HG03469 (cell line): ENCODE measurements around the gene CDH18.

Experiments used
- ATAC-seq: cut with Tn5 transposase; IDR thresholded peaks from one replicate; pipeline ENCODE4 v1.9.1; 2021; ENCODE audit warnings: mild to moderate bottlenecking, moderate library complexity, moderate number of reproducible peaks; ENCODE audit not compliant: unreplicated experiment

The CDH18 gene

GRCh38 chr5:19751326-19751725, 236.7 kb downstream of the CDH18 start:
- ATAC-seq, result no peak

- no peak for ATAC-seq
Measured at GRCh38 chr5:19745247-19745646, 242.8 kb downstream of the CDH18 start.

- no peak for ATAC-seq
Measured at GRCh38 chr5:19739671-19740070, 248.3 kb downstream of the CDH18 start.

GRCh38 chr5:19734776-19735175, 253.2 kb downstream of the CDH18 start:
- ATAC-seq, result no peak

GRCh38 chr5:19733612-19734495, 254.1 kb downstream of the CDH18 start:
- no peak for ATAC-seq

GRCh38 chr5:19728571-19728970, 259.4 kb downstream of the CDH18 start:
- no peak for ATAC-seq

- ATAC-seq, result no peak
Measured at GRCh38 chr5:19719109-19719508, 268.9 kb downstream of the CDH18 start.

- no peak for ATAC-seq
Measured at GRCh38 chr5:19713740-19714139, 274.3 kb downstream of the CDH18 start.

GRCh38 chr5:19709403-19709802, 278.6 kb downstream of the CDH18 start:
- no peak for ATAC-seq

GRCh38 chr5:19706776-19707175, 281.2 kb downstream of the CDH18 start:
- no peak for ATAC-seq

- no peak for ATAC-seq
Measured at GRCh38 chr5:19701731-19702130, 286.3 kb downstream of the CDH18 start.

GRCh38 chr5:19694949-19695611, 292.9 kb downstream of the CDH18 start:
- ATAC-seq, result no peak

- no peak for ATAC-seq
Measured at GRCh38 chr5:19690978-19691377, 297.0 kb downstream of the CDH18 start.

- no peak for ATAC-seq
Measured at GRCh38 chr5:19685473-19685872, 302.5 kb downstream of the CDH18 start.

GRCh38 chr5:19676895-19677294, 311.1 kb downstream of the CDH18 start:
- ATAC-seq, result no peak

- no peak for ATAC-seq
Measured at GRCh38 chr5:19660679-19661078, 327.3 kb downstream of the CDH18 start.

GRCh38 chr5:19655627-19656026, 332.4 kb downstream of the CDH18 start:
- ATAC-seq, result no peak

GRCh38 chr5:19638461-19638860, 349.5 kb downstream of the CDH18 start:
- no peak for ATAC-seq

- ATAC-seq, result no peak
Measured at GRCh38 chr5:19630876-19631275, 357.1 kb downstream of the CDH18 start.

GRCh38 chr5:19626211-19626610, 361.8 kb downstream of the CDH18 start:
- no peak for ATAC-seq

- no peak for ATAC-seq
Measured at GRCh38 chr5:19625562-19625961, 362.4 kb downstream of the CDH18 start.

GRCh38 chr5:19619571-19619970, 368.4 kb downstream of the CDH18 start:
- ATAC-seq, result no peak
